ENCODE results near the gene IL7R. TPM values are rescaled to one million over a fixed set of nuclear protein-coding genes. Genes with fewer than 3 reads are reported as not detected.
A peak's percentile ranks its signal among the peaks of the same experiment; 100 is the strongest.

IL7R gene
- total RNA-seq, 1 experiment from 2014 or later: 10.6 TPM

- DNase-seq (ENCODE audit: low spot score): no peak
These were observed 47.9 kb downstream of the IL7R start for GRCh38 chr5:35904443-35905132.

GRCh38 chr5:35908228-35908627, 51.5 kb downstream of the IL7R start:
- no peak for DNase-seq (ENCODE audit: low spot score)

DNA sequence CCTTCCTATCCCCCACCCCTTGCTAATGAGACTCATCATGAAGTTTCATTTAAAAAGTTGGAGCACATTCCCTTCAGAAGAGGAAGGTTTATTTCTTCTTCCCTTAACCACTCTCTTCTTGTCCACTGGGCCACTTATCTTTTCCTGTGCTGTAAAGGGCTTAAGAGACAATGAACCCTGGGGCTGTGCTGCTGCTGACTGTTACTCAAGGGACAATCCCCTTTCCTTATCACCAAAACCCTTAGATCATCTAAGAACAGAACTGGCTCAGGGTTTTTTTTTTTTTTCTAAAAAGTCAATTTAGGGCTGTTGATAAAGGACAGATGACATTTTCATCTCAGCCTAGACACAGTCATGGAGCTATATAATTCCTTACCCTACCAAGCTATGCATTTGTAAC, 52.1 kb downstream of the IL7R start:
- DNase-seq (ENCODE audit: low spot score): no peak

DNA sequence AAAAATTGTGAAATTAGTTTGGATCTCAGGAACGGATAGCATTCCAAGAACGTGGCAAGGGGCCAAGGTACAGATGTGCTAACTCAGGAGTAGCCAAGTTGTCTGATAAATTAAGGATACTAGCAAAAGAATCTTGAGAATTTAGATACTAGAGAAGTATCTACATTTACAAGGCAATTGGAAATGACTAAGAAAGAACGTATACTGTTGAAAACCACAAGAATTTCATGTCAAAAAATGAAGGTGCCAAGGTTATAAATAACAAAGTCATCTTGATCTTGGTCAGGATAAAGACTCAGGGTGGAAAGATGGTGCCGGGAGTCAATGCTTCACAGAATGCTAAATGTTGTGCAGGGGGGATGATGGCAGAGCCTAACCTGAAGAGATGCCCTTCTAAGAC, 62.5 kb downstream of the IL7R start:
- no peak for DNase-seq (ENCODE audit: low spot score)

DNA sequence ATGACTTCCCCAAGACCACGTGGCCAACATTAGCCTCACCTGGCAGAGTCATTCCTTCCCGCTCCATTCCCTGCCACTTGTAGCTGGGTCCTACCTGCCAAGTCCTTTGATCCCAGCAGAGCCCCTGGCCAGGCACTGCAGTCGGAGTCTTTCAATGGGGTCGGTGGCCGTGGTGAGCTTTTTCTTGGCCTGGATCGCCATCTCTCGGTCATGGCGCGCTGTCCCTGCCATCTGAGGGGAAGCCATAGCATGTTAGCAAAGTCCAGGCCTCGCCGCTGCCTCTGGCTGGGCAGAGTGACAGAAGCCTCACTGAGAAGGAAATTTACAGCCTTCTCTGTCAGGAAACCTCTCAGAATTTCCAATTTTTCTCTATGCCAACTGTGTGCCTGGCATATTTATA, 64.2 kb downstream of the IL7R start:
- DNase-seq (ENCODE audit: low spot score): no peak

DNA sequence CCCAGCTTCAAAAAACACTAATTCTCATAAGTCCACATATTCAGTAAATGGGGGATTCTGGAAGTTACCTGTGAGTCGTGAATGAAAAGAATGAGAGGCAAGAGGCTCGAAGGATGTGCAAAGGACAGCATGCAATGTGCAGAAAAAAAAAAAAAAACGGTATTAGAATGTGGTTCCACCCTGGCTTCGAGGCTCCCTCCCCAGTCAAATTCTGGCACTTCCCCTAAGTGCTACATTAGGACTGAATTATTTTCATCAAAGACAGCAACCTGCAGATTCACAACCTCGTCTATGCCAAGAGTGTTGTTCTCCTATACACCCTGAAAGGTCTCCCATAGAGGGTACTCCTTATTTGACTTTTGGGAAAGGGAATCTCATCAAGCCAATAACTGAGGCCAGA, 65.2 kb downstream of the IL7R start:
- no peak for DNase-seq (ENCODE audit: low spot score)

DNA sequence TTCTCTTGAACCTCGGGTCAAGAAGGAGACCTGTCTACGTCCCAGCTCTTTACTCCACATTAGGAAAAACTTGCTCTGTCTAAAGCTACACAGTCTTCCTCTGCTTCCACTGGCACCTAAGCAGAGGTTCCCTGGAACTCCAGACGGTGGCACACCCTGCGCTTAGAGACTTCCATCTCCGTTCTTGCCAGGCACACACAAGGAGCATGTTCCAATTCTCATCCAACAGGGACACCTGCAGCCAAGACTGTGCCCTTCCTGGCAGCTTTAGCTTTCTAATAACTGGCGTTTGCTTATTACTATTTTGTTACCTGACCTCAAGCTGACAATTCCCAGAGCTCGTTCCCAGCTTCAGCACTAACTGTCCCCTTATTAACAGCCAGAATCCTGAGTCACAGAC, 65.8 kb downstream of the IL7R start:
- DNase-seq (ENCODE audit: low spot score): no peak

GRCh38 chr5:35924122-35924949, 67.6 kb downstream of the IL7R start:
- peak; percentile 46 for DNase-seq (ENCODE audit: low spot score)

- DNase-seq (ENCODE audit: low spot score): peak; percentile 74
These were observed 68.4 kb downstream of the IL7R start for GRCh38 chr5:35924950-35925722.

- DNase-seq (ENCODE audit: low spot score): peak; percentile 65
These were observed 69.8 kb downstream of the IL7R start for GRCh38 chr5:35926389-35927051.

Other genes starting within 250 kb of the IL7R start
- 5.0 and 7.8 TPM in 2 replicates for gene SPEF2, start 239.0 kb upstream of the IL7R start, total RNA-seq (2014; rRNA removed; shearing (Covaris generic))
- gene CAPSL, start 81.7 kb downstream of the IL7R start, total RNA-seq (2014; rRNA removed; shearing (Covaris generic)): not detected in 2 replicates
- not detected in 2 replicates for gene UGT3A1, start 134.5 kb downstream of the IL7R start, total RNA-seq (2014; rRNA removed; shearing (Covaris generic))
- gene UGT3A2, start 210.0 kb downstream of the IL7R start, total RNA-seq (2014; rRNA removed; shearing (Covaris generic)): 0.12 and 0.33 TPM in 2 replicates

Measured in H4 (cell line).